ENCODE measurements around the gene EFCC1.
A peak's percentile ranks its signal among the peaks of the same experiment; 100 is the strongest.
"Not testable (repeated sequence)": the region's sequence is repeated elsewhere in the genome, so short reads cannot be mapped to it uniquely, and the experiment has no call there.

The EFCC1 gene

DNA sequence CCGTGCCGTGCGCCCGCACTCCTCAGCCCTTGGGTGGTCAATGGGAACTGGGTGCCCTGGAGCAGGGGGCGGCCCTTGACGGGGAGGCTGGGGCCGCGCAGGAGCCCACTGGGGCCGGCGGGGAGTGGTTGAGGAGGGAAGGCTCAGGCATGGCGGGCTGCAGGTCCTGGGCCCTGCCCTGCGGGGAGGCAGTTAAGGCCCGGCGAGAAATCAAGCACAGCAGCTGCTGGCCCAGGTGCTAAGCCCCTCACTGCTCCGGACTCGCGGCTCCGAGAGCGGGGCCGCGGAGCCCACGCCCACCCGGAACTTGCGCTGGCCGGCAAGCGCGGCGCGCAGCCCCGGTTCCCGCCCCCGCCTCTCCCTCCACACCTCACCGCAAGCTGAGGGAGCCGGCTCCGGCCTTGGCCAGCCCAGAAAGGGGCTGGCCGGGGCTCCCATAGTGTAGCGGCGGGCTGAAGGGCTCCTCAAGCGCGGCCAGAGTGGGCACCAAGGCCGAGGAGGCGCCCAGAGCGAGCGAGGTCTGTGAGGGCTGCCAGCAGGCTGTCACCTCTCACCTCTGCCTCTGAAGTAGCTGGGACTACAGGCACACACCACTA lies 67.3 kb downstream of the EFCC1 start:
- DNase-seq (ENCODE audit: insufficient read length, low spot score) (no peak), FAIRE-seq (no peak)

DNA sequence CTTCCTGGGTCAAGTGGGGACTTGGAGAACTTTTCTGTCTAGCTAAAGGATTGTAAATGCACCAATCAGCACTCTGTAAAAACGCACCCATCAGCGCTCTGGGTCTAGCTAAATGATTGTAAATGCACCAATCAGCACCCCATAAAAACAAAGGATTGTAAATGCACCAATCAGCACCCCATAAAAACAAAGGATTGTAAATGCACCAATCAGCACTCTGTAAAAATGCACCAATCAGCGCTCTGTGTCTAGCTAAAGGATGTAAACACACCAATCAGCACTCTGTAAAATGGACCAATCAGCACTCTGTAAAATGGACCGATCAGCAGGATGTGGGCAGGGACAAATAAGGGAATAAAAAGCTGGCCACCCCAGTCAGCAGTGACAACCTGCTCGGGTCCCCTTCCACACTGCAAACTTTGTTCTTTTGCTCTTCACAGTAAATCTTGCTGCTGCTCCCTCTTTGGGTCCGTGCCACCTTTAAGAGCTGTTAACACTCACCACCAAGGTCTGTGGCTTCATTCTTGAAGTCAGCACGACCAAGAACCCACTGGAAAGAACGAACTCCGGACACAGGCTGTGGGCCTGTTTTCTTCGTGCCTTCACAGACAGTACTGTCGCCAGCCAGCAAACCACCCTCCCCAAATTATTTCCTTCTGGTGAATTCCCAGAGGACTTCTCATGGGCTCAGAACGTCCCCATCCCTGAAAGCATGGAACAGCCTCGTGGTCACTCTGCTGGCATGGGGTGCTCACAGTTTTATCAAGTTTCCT lies 68.4 kb downstream of the EFCC1 start:
- not testable (repeated sequence) for DNase-seq (ENCODE audit: insufficient read length, low spot score); FAIRE-seq

DNA sequence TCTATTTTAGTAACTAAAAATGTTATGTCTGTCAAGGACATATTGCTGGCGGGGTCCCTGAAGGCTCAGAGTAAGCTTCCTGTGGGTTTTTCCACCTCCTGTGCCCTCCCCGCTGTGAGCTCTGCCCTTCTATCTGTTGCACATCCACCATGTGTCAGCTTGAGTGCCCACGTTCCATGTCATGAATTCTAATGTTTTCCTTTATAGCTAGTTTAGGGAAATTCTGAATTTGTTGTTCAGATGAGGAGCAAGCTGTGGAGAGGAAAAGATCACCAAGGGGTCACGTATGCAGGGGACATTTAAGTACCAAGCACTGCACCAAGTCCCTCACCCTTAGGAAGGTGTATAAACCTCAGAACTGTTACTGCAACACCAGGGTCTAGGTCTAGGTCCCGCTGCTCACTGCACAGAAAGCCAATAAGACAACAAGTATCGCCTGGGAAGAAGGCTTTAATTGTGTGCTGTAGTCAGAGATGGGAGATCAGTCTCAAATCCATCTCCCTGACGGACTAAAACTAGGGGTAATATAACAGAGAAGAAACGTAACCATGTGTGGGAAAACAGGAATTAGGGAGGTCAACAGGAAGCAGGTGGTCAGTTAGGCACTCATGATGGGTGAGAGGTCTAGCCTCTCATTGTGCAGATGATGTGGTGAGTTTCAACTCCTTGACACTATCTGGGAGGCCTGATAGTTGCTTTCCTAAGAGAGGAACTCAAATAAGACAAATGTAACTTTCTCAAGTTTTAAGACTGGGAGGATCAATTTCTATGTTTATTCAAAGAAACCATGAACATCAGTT lies 69.2 kb downstream of the EFCC1 start:
- DNase-seq (ENCODE audit: insufficient read length, low spot score) (no peak), FAIRE-seq (no peak)

DNA sequence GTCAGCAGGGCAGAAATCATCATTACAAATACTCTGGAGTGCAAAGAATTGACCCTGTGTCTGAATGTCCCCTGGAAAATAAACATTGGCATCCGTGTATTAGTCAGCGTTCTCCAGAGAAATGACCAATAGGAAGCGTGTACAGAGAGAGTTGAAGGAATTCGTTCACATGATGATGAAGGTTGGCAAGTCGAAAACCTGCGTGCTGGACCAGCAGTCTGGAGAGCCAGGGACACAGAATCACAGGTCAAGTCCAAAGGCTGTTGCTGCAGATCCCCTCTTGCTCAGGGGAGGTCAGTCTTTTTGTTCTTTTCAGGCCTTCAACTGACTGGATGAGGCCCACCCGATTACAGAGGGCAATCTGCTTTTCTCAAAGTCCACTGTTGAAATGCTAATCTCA lies 76.1 kb downstream of the EFCC1 start:
- FAIRE-seq, result no peak
- DNase-seq (ENCODE audit: insufficient read length, low spot score), result no peak

DNA sequence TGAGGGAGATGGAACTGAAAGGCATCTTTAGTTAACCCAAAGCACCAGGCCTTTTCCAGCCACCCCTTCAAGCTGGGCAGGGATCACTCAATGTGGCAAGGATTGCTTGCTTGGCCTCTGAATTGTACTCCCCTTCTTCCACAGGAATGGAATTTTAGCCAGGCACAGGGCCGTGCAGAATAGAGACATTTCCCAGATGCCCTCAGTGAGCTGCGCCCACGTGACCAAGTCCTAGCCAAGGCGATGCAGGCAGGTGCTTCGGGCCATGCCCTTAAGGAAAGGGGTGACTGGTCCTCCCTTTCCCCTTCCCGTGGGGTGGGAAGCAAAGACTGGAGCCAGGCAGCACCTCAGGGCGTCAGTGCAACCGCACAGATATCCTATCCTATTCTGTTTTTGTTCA lies 77.4 kb downstream of the EFCC1 start:
- DNase-seq (ENCODE audit: insufficient read length, low spot score), result no peak
- FAIRE-seq, result no peak

DNA sequence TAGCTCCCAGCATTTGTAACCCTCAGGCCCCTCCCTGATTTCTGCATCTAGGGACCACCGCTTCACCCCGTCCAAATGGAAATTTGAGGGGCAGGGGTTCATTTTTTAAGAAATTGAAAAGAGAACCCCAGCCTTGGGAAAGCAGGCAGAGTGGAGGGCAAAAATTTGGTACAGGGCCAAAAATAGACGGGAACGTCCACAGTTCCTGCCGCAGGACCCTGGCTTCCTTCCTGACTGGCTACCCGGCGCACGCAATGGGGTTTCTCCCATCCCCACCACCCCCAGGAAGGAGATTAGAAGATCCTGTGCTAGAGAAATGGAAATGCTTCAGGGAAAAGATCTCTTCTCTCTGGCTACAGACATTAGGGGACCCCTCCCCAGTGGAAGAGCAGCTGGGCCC lies 80.4 kb downstream of the EFCC1 start:
- no peak for DNase-seq (ENCODE audit: insufficient read length, low spot score)
- FAIRE-seq, result no peak

DNA sequence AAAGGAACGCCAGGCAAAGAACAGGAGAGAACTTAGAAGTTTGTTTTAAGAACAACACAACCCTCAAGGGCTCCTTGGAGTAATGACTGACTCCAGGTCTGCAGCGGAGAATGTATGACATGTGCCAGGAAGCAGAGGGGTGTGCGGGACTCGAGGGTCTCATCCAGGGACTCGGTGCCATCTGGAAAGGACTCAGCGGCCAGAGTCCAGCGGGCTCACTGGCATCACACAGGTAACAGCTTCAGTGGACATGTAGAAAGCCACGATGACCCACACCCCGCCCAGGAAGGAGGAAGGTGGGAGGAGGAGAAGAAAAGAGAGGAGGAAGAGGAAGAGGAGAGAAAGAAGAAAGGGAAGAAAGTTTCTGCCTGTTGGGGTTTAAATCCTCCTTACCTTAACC lies 80.9 kb downstream of the EFCC1 start:
- FAIRE-seq (no peak), DNase-seq (ENCODE audit: insufficient read length, low spot score) (no peak)

DNA sequence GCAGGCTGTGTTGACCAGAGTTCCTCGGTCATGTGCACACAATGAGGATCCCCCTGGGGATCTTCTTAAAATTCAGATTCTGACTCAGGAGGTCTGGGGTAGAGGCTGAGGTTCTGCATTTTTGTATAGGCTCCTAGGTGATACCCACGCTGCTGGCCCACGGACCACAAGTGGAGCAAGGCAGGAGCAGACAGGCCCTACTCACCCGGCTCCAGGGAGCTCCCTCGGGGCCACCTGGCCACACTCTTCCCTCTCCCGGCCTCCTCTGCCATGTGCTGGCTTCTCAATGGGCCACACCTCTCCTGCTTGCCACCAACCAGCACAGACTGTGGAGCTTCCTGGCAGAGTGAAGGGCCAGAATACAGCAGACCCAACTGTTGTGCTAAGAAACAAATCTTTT lies 83.4 kb downstream of the EFCC1 start:
- no peak for FAIRE-seq
- no peak for DNase-seq (ENCODE audit: insufficient read length, low spot score)

DNA sequence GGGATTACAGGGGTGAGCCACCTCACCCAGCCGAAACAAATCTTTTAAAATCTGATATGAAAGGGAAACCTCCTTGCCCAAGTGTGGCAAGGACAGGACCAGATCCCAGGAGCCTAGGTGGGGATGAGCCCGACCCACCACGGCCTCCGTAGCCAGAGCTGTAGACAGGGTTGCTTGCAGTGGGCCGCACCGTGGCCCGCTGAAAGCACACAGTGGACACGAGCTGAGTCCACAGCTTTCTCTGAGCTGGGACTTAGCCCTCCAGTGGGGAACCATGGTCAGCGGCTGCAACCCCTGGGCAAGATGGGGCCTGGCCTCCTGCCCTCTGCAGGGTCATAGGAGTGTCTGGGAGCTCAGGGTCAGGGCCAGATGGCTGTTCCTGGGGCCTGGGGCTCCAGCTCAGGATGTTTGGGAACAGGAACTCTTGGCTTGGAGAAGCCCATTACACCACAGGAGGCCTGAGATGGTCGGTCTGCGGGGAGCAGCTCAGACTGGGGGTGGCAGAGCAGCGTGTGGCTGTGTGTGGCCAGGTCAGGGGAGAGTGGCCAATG lies 84.1 kb downstream of the EFCC1 start:
- FAIRE-seq (no peak), DNase-seq (ENCODE audit: insufficient read length, low spot score) (no peak)

DNA sequence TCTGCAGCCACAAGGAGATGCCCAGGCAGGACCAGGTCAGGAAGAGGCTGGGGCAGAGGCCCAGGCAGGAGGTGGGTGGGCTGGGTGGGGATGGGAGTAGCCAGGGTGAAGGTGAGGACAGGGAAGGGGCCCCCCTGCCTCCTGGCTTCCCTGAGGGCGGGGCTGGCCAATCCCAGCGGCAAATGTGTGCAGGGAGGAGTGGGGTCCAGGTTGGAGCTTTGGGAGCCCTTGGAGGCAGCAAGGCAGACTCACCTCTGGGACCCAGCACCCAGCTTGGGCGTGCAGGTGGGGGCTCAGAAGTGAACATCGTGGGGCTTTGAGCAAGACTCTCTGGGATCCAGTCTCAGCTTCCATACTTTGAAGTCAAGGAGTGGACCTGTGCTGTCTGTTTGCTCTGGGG lies 84.7 kb downstream of the EFCC1 start:
- FAIRE-seq, result no peak
- no peak for DNase-seq (ENCODE audit: insufficient read length, low spot score)

DNA sequence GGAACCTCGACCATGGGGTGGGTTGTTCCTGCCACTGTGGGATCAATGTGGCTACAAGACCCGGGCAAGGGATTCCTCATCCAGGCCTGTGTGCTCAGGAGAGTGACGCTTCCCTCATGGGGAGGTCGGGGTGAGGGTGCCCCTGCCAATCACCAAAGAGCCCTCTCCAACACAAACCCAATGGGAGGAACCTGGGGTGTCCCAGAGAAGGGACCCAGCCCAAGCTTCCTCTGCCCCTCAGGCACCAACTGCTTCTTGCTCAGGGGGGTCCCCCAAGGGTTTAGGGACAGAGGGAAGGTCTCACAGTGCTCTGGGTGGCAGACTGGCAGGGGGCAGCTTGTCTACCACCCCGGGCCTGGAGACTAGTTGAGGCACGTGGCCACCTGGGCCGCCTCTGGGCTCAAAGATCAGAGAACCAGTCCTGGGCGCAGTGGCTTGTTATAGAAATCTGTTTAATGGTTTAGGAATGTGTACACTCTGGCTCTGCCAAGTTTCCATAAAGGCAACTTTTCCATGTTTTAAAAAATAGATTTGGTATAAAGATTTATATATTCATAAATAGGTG lies 86.1 kb downstream of the EFCC1 start:
- no peak for FAIRE-seq
- no peak for DNase-seq (ENCODE audit: insufficient read length, low spot score)

DNA sequence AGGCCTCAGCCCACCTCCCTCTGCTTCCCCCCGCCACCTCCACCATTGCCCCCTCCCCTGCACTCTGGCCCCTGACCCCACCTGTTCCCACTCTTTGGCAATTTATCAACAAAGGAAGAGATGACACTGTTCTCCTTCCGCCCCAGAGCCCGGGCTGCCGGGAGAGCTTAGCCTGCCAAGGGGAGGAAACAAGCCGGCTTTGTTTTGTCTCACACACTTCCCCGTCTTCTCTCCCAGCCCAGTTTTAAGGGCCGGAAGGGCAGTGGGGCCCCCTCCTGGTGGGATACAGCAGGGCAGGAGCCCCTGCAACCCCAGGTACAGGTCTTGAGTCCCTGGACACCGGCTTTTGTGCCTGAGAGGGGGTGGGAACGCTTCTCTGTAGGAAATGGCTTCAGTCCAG lies 86.8 kb downstream of the EFCC1 start:
- DNase-seq (ENCODE audit: insufficient read length, low spot score), result not testable (repeated sequence)
- peak; percentile 70 for FAIRE-seq

DNA sequence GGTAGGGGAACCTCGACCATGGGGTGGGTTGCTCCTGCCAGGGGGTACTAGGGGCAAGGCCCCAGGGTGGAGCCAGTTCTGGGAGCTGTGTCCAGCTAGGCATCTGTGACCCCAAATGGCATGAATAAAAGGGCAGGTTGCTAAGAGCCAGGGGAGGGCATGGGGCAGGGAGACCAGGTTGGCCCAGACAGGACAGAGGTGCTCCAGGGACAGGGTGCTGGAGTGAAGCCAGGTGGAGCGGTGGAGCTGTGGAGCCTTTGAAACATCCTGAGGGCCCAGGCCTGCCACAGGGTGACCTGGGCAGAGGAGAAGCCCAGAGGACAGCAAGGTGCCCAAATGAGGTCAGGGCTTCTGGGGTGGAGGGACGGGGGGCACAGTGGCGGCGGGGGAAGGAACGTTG lies 87.2 kb downstream of the EFCC1 start:
- FAIRE-seq; DNase-seq (ENCODE audit: insufficient read length, low spot score): not testable (repeated sequence)
